ENCODE measurements around the gene POU2AF3.

DNA sequence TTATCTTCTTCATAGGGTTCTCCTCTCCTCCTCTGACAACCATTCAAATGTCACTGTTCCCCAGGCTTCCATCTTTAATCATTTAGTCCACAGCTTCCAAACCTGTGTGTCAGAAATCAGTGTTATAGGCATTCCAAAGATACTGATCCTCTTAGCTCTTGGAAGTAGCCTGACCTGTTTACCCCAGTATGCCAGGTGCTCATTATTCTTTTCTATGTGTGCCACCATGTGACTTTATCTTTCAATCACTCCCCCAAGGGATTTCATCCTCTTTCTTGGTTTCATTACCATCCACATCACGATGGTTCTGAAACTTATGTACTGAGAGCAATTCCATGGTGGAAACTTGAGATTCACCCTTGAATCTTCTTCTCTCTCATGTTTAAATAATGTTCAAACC, 45.2 kb upstream of the POU2AF3 start:
- TF ChIP-seq, protein P1, sequence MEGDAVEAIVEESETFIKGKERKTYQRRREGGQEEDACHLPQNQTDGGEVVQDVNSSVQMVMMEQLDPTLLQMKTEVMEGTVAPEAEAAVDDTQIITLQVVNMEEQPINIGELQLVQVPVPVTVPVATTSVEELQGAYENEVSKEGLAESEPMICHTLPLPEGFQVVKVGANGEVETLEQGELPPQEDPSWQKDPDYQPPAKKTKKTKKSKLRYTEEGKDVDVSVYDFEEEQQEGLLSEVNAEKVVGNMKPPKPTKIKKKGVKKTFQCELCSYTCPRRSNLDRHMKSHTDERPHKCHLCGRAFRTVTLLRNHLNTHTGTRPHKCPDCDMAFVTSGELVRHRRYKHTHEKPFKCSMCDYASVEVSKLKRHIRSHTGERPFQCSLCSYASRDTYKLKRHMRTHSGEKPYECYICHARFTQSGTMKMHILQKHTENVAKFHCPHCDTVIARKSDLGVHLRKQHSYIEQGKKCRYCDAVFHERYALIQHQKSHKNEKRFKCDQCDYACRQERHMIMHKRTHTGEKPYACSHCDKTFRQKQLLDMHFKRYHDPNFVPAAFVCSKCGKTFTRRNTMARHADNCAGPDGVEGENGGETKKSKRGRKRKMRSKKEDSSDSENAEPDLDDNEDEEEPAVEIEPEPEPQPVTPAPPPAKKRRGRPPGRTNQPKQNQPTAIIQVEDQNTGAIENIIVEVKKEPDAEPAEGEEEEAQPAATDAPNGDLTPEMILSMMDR (IDR thresholded peaks at IDR 0.05) = no peak
- no peak for TF ChIP-seq EZH2phosphoT487 (IDR thresholded peaks at IDR 0.05)
- TF ChIP-seq EZH2 (IDR thresholded peaks at IDR 0.05) = no peak

Data from neural progenitor cell (in vitro differentiated cells).